ENCODE results near the gene KIF26B. TPM values are rescaled to one million over a fixed set of nuclear protein-coding genes. Genes with fewer than 3 reads are reported as not detected.

Gene KIF26B
- polyA plus RNA-seq, 1 of the 3 experiments (the other 2 are of a cell fraction) = 2.6 TPM

- TF ChIP-seq, protein P1, sequence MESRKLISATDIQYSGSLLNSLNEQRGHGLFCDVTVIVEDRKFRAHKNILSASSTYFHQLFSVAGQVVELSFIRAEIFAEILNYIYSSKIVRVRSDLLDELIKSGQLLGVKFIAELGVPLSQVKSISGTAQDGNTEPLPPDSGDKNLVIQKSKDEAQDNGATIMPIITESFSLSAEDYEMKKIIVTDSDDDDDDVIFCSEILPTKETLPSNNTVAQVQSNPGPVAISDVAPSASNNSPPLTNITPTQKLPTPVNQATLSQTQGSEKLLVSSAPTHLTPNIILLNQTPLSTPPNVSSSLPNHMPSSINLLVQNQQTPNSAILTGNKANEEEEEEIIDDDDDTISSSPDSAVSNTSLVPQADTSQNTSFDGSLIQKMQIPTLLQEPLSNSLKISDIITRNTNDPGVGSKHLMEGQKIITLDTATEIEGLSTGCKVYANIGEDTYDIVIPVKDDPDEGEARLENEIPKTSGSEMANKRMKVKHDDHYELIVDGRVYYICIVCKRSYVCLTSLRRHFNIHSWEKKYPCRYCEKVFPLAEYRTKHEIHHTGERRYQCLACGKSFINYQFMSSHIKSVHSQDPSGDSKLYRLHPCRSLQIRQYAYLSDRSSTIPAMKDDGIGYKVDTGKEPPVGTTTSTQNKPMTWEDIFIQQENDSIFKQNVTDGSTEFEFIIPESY (IDR thresholded peaks at IDR 0.05; ENCODE audit: borderline replicate concordance, low read depth) = no peak
Measured at GRCh38 chr1:245558069-245558468, 403.3 kb downstream of the KIF26B start (continued).

GRCh38 chr1:245560316-245560859 is 405.6 kb downstream of the KIF26B start:
- 88% methylated on average over 12 of the region's 12 CpGs for WGBS (ENCODE audit: low lambda C conversion rate)
- POLR2A ChIA-PET = no interaction called here

More at GRCh38 chr1:245560316-245560859, 405.6 kb downstream of the KIF26B start:
- H3K4me1 ChIP-seq (ENCODE audit: control insufficient read depth in 1 of 2, insufficient read depth in 2 of 2, low read depth in 1 of 2, low read length in 1 of 2) = peaks cover 0 to 27% of the 10 kb centered on the region in 2 experiments; a peak in 1 of 4 replicates
- H3K9me3 ChIP-seq = no peaks in the 10 kb centered on the region
- H2AFZ ChIP-seq (ENCODE audit: low read depth) = no peak overlapping the region
- no peaks in the 10 kb centered on the region for H3K27me3 ChIP-seq (ENCODE audit: insufficient read depth)
- TF ChIP-seq EZH2phosphoT487 (IDR thresholded peaks at IDR 0.05; ENCODE audit: borderline replicate concordance, low read depth) = no peak
- TF ChIP-seq NFIC (IDR thresholded peaks at IDR 0.05; ENCODE audit: borderline replicate concordance) = no peak
- TF ChIP-seq EP300 (IDR thresholded peaks at IDR 0.05; ENCODE audit: borderline replicate concordance in 1 of 2, low read depth in 1 of 2, low read length in 1 of 2) = no peak
- no peak for TF ChIP-seq USF2 (IDR thresholded peaks at IDR 0.05; ENCODE audit: borderline replicate concordance, low read depth, low read length)
- no peak for TF ChIP-seq USF1 (IDR thresholded peaks at IDR 0.05; ENCODE audit: borderline replicate concordance, low read depth)
- no peak for TF ChIP-seq YY1 (IDR thresholded peaks at IDR 0.05; ENCODE audit: low read depth)
- TF ChIP-seq, protein P2, sequence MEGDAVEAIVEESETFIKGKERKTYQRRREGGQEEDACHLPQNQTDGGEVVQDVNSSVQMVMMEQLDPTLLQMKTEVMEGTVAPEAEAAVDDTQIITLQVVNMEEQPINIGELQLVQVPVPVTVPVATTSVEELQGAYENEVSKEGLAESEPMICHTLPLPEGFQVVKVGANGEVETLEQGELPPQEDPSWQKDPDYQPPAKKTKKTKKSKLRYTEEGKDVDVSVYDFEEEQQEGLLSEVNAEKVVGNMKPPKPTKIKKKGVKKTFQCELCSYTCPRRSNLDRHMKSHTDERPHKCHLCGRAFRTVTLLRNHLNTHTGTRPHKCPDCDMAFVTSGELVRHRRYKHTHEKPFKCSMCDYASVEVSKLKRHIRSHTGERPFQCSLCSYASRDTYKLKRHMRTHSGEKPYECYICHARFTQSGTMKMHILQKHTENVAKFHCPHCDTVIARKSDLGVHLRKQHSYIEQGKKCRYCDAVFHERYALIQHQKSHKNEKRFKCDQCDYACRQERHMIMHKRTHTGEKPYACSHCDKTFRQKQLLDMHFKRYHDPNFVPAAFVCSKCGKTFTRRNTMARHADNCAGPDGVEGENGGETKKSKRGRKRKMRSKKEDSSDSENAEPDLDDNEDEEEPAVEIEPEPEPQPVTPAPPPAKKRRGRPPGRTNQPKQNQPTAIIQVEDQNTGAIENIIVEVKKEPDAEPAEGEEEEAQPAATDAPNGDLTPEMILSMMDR (IDR thresholded peaks at IDR 0.05) = no peak
- TF ChIP-seq POLR2AphosphoS5 (IDR thresholded peaks at IDR 0.05; ENCODE audit: low read depth, low read length) = no peak
- no peak for TF ChIP-seq RCOR1 (IDR thresholded peaks at IDR 0.05; ENCODE audit: low read length)
- TF ChIP-seq, protein P3, sequence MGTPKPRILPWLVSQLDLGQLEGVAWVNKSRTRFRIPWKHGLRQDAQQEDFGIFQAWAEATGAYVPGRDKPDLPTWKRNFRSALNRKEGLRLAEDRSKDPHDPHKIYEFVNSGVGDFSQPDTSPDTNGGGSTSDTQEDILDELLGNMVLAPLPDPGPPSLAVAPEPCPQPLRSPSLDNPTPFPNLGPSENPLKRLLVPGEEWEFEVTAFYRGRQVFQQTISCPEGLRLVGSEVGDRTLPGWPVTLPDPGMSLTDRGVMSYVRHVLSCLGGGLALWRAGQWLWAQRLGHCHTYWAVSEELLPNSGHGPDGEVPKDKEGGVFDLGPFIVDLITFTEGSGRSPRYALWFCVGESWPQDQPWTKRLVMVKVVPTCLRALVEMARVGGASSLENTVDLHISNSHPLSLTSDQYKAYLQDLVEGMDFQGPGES (IDR thresholded peaks at IDR 0.05; ENCODE audit: low read depth, low read length) = no peak
- TF ChIP-seq, protein P4, sequence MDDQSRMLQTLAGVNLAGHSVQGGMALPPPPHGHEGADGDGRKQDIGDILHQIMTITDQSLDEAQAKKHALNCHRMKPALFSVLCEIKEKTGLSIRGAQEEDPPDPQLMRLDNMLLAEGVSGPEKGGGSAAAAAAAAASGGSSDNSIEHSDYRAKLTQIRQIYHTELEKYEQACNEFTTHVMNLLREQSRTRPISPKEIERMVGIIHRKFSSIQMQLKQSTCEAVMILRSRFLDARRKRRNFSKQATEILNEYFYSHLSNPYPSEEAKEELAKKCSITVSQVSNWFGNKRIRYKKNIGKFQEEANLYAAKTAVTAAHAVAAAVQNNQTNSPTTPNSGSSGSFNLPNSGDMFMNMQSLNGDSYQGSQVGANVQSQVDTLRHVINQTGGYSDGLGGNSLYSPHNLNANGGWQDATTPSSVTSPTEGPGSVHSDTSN (IDR thresholded peaks at IDR 0.05) = no peak
- no peak for TF ChIP-seq GABPA (IDR thresholded peaks at IDR 0.05; ENCODE audit: low read depth)
- peaks cover 0 to 12% of the 10 kb centered on the region in 2 experiments for H3K36me3 ChIP-seq (replicated peaks in 1 of 2; ENCODE audit: control insufficient read depth in 1 of 2, insufficient read depth in 2 of 2, low read length in 1 of 2)
- no peak overlapping the region for H3K4me3 ChIP-seq (ENCODE audit: low read depth in 2 of 2, low read length in 1 of 2)
- CTCF ChIA-PET = no interaction called here
- no peaks in the 10 kb centered on the region for H3K79me2 ChIP-seq (ENCODE audit: insufficient read depth)
- peak overlapping the region in 1 of 2 experiments; percentile 8; a peak in 1 of 4 replicates for H3K27ac ChIP-seq (ENCODE audit: low read depth in 2 of 2, low read length in 1 of 2)
- H3F3A ChIP-seq (replicated peaks; ENCODE audit: insufficient read depth) = no peaks in the 10 kb centered on the region
- no peak for DNase-seq
- H3K9me2 ChIP-seq = no peaks in the 10 kb centered on the region
- no peak overlapping the region for H3K4me2 ChIP-seq
- no peaks in the 10 kb centered on the region for H4K20me1 ChIP-seq (ENCODE audit: insufficient read depth)
- no peak overlapping the region for H3K9ac ChIP-seq

Data from SK-N-SH (cell line).